Thymus (tissue), 11 donors: Measurements from ENCODE around the gene TRIP13. TPM values are rescaled to one million over a fixed set of nuclear protein-coding genes. Genes with fewer than 3 reads are reported as not detected.

Experiments
- DNase-seq, 9 donors: peaks; one replicate each; pipeline ENCODE4 v3.0.0-alpha.2; 2013; ENCODE audit warnings: low spot score in 9 of 9, low read depth in 6 of 9, missing footprints in 1 of 9
- H3K27ac ChIP-seq, 2 donors: one replicate each; pipeline ENCODE4 v1.5.1; 2013; ENCODE audit warnings: control low read depth in 1 of 2, low read depth in 1 of 2, low read length in 1 of 2, mild to moderate bottlenecking in 1 of 2, moderate library complexity in 1 of 2
- H3K27me3 ChIP-seq, 2 donors: one replicate each; pipeline ENCODE4 v1.5.1; 2013; ENCODE audit warnings: low read length in 1 of 2; ENCODE audit not compliant: control insufficient read depth in 2 of 2, insufficient read depth in 1 of 2
- H3K36me3 ChIP-seq, 2 donors: one replicate each; pipeline ENCODE4 v1.5.1; 2013; ENCODE audit warnings: low read length in 1 of 2, mild to moderate bottlenecking in 1 of 2, moderate library complexity in 1 of 2; ENCODE audit not compliant: control insufficient read depth in 2 of 2, insufficient read depth in 2 of 2
- H3K4me1 ChIP-seq, 2 donors: one replicate each; pipeline ENCODE4 v1.5.1; 2013; ENCODE audit warnings: low read length in 2 of 2; ENCODE audit not compliant: control insufficient read depth in 2 of 2, insufficient read depth in 2 of 2
- H3K4me3 ChIP-seq, 2 donors: one replicate each; pipeline ENCODE4 v1.5.1; 2013; ENCODE audit warnings: low read length in 2 of 2, control low read depth in 1 of 2, mild to moderate bottlenecking in 1 of 2
- H3K9me3 ChIP-seq, 2 donors: one replicate each; pipeline ENCODE4 v1.5.1; 2013; ENCODE audit warnings: low read length in 1 of 2, mild to moderate bottlenecking in 1 of 2; ENCODE audit not compliant: control insufficient read depth in 2 of 2, insufficient read depth in 1 of 2
- WGBS: extraction: QIAGEN DNeasy Blood & Tissue Kit; methylation state at CpG from one replicate; pipeline ENCODE4 v1.1.7; 2013; 5-methylcytosine and 5-hydroxymethylcytosine counted together
- polyA plus RNA-seq: library from polyadenylated mRNA; stranded (reverse); fragments of 200-250 nt; gene quantifications from one replicate; pipeline ENCODE4 v1.2.3, GENCODE V29; 2013
- total RNA-seq: library from RNA; stranded (reverse); fragments of 120-200 nt; gene quantifications from one replicate; pipeline ENCODE4 v1.2.4, GENCODE V29; 2013
- donor health status: healthy.

The TRIP13 gene
- total and polyA plus RNA-seq, 2 donors = 2.1 to 12.9 TPM

DNA sequence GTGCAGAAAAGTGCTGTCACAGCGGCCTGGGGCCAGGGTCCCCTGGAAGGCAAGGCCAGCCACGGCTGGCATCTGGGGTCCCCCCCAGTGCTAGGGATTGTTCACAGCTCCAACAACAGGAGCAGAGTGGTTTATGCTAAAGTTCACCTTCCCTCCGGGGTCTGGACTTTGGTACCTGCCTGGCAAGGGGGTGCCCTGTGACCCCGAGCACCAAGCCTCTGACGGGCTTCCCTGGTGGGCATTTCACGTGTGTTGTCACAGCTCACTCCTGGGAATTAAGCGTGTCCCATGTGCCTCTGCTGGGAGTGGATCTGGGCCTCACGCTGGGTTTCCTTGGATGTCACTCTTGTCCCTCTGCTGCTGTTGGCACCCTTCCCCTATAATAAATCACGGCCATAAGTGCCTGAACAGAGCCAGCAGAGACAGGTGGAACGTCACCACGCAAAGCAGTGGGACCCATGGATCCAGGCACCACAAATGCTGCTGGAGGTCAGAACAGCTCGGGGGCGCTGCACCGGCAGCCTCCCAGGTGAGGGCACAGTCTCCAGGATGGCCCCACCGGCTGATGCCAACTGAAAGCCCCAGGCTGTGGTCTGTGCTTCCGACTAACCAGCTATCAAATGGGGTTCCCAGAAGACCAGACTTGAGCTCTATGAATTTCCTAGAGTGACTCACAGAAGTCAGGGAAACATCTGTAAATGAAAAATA, 24.1 kb upstream of the TRIP13 start:
- H3K36me3 ChIP-seq = peaks cover 94 to 98% of the 10 kb centered on the region in 2 donors

GRCh38 chr5:870956-871355, 21.7 kb upstream of the TRIP13 start:
- no peaks in the 10 kb centered on the region for H3K27me3 ChIP-seq
- no peaks in the 10 kb centered on the region for H3K4me1 ChIP-seq
- 95% methylated on average over 5 of the region's 5 CpGs for WGBS
- DNase-seq = no peak
- H3K36me3 ChIP-seq = peaks cover 91 to 95% of the 10 kb centered on the region in 2 donors
- no peak overlapping the region for H3K4me3 ChIP-seq
- H3K9me3 ChIP-seq = no peaks in the 10 kb centered on the region
- H3K27ac ChIP-seq = no peak overlapping the region

More for the DNA sequence above, 24.1 kb upstream of the TRIP13 start:
- no peak overlapping the region for H3K27ac ChIP-seq
- no peaks in the 10 kb centered on the region for H3K27me3 ChIP-seq
- H3K9me3 ChIP-seq = no peaks in the 10 kb centered on the region
- H3K4me3 ChIP-seq = no peak overlapping the region
- DNase-seq = no peak
- H3K4me1 ChIP-seq = no peaks in the 10 kb centered on the region
- 98% methylated on average over 16 of the region's 16 CpGs for WGBS

- no peaks in the 10 kb centered on the region for H3K4me1 ChIP-seq
- H3K4me3 ChIP-seq = no peak overlapping the region
- H3K27ac ChIP-seq = no peak overlapping the region
- 98% methylated on average over 29 of the region's 29 CpGs for WGBS
- no peaks in the 10 kb centered on the region for H3K27me3 ChIP-seq
- H3K9me3 ChIP-seq = no peaks in the 10 kb centered on the region
- H3K36me3 ChIP-seq = peaks cover 91 to 95% of the 10 kb centered on the region in 2 donors
- DNase-seq = no peak
These were observed 20.9 kb upstream of the TRIP13 start for GRCh38 chr5:871596-872298.

- no peaks in the 10 kb centered on the region for H3K9me3 ChIP-seq
- peaks cover 92 to 95% of the 10 kb centered on the region in 2 donors for H3K36me3 ChIP-seq
- H3K27me3 ChIP-seq = no peaks in the 10 kb centered on the region
- 94% methylated on average over 10 of the region's 10 CpGs for WGBS
- DNase-seq = no peak
- no peak overlapping the region for H3K27ac ChIP-seq
- no peaks in the 10 kb centered on the region for H3K4me1 ChIP-seq
- H3K4me3 ChIP-seq = no peak overlapping the region
These were observed 20.4 kb upstream of the TRIP13 start for GRCh38 chr5:872301-872700.

GRCh38 chr5:873328-873727, 19.4 kb upstream of the TRIP13 start:
- H3K36me3 ChIP-seq = peaks cover 93 to 95% of the 10 kb centered on the region in 2 donors
- no peak overlapping the region for H3K4me3 ChIP-seq
- DNase-seq = no peak
- no peaks in the 10 kb centered on the region for H3K4me1 ChIP-seq
- WGBS = 89% methylated on average over 8 of the region's 8 CpGs
- no peak overlapping the region for H3K27ac ChIP-seq
- no peaks in the 10 kb centered on the region for H3K27me3 ChIP-seq
- no peaks in the 10 kb centered on the region for H3K9me3 ChIP-seq

GRCh38 chr5:875931-876330, 16.8 kb upstream of the TRIP13 start:
- no peak for DNase-seq
- no peaks in the 10 kb centered on the region for H3K27me3 ChIP-seq
- no peak overlapping the region for H3K4me3 ChIP-seq
- H3K4me1 ChIP-seq = no peaks in the 10 kb centered on the region
- peaks cover 71 to 75% of the 10 kb centered on the region in 2 donors for H3K36me3 ChIP-seq
- no peaks in the 10 kb centered on the region for H3K9me3 ChIP-seq
- H3K27ac ChIP-seq = no peak overlapping the region
- WGBS = 98% methylated on average over 24 of the region's 24 CpGs

DNA sequence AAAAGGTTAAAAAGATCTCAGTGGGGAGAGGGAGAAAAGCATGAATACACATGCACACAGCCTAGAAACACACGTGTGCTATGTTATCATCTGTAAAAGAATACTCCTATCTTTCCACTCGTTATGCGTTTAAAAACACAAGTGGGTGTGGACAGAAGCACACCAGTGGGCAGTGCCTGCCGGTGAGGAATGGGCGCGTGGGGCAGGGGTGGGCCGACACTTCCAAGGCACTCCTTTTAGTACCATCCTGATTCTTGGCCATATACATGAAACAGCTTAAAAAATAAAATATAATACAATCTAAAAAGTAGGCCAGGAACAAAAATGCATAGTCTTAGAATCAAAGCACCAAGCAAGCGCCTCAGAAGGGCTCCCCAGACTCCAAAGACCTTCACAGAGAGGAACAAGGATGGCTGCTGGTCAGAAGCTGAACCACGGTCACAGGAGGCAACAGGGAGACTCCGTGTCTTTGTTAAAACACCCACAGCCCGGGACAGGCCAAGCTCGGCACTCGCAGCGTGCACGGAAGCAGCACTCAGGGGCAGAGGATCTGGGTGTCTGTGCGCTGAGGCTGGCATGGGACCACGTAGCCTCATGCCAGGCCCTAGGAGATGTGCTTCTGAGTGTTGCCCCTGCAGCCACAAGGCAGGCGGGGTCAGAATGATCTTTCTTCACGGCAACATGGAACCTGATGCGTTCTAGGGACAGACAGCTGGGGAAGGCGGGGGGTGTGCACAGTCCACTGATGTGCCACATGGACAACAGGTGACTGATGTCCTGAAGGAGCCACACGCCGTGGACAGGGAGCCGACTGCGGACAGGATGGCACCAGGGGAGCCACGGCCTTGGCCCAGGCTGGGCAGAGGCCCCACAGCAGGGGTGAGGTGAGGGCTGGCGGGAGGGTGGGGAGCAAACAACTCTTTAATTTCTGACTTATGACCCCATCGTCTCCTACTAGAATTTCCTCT, 16.0 kb upstream of the TRIP13 start:
- no peak for DNase-seq
- Histone ChIP-seq H3K36me3 (peaks cover 71 to 75% of the 10 kb centered on the region in 2 donors), H3K27me3 (no peaks in the 10 kb centered on the region), H3K4me3 (no peak overlapping the region), H3K4me1 (no peaks in the 10 kb centered on the region), H3K9me3 (no peaks in the 10 kb centered on the region), H3K27ac (no peak overlapping the region)
- 98% methylated on average over 28 of the region's 28 CpGs for WGBS

DNA sequence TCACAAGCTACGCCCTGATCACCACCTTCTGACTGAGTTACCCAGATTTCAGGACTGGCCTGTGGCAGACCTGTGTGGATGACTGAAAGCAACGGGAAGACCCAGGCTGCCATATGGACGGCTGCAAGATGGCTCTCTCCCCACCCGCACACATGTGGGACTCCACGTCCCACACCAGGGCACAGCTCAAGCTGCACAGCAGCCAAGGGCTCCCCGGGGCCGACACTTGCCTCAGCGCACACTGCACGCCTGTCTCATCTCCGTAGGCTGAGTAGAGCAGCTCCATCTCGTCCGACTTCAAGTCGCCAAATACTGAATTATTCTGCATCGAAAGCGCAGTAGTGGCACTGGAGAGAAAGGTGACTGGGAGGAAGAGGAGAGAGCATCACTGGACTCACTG, 14.6 kb upstream of the TRIP13 start:
- Histone ChIP-seq H3K4me3 (no peak overlapping the region), H3K36me3 (peaks cover 71 to 77% of the 10 kb centered on the region in 2 donors), H3K27ac (no peak overlapping the region), H3K4me1 (no peaks in the 10 kb centered on the region), H3K27me3 (no peaks in the 10 kb centered on the region), H3K9me3 (peaks cover 0 to 10% of the 10 kb centered on the region in 2 donors)
- WGBS = 98% methylated on average over 15 of the region's 15 CpGs
- DNase-seq = no peak
